Hematopoietic multipotent progenitor cell treated with erythropoietin and hydrocortisone succinate and interleukin-3 and kit ligand, for 15 days (in vitro differentiated cells): Measurements from ENCODE around the gene RTKN.
A peak's percentile ranks its signal among the peaks of the same experiment; 100 is the strongest.
"Not testable (repeated sequence)": the region's sequence is repeated elsewhere in the genome, so short reads cannot be mapped to it uniquely, and the experiment has no call there.

Experiments used
- DNase-seq: peaks from one replicate; pipeline ENCODE4 v3.0.0-alpha.2; 2015; ENCODE audit warnings: low spot score

Gene RTKN

GRCh38 chr2:74439373-74439772 is 2.4 kb downstream of the RTKN start:
- DNase-seq = no peak

- DNase-seq = no peak
These were observed 3.5 kb downstream of the RTKN start for GRCh38 chr2:74438248-74438647.

- no peak for DNase-seq
These were observed 4.7 kb downstream of the RTKN start for GRCh38 chr2:74436848-74437695.

- no peak for DNase-seq
These were observed 5.5 kb downstream of the RTKN start for GRCh38 chr2:74436111-74436805.

GRCh38 chr2:74430502-74430901 is 11.2 kb downstream of the RTKN start:
- DNase-seq = no peak

GRCh38 chr2:74429487-74430451 is 12.0 kb downstream of the RTKN start:
- no peak for DNase-seq

GRCh38 chr2:74428675-74429074 is 13.1 kb downstream of the RTKN start:
- no peak for DNase-seq

- no peak for DNase-seq
These were observed 14.2 kb downstream of the RTKN start for GRCh38 chr2:74427551-74427950.

GRCh38 chr2:74426181-74426758 is 15.5 kb downstream of the RTKN start:
- no peak for DNase-seq

- no peak for DNase-seq
These were observed 16.2 kb downstream of the RTKN start for GRCh38 chr2:74425523-74425922.

- no peak for DNase-seq
These were observed 16.7 kb downstream of the RTKN start for GRCh38 chr2:74424995-74425406.

- DNase-seq = no peak
These were observed 17.4 kb downstream of the RTKN start for GRCh38 chr2:74424139-74424992.

- no peak for DNase-seq
These were observed 18.3 kb downstream of the RTKN start for GRCh38 chr2:74423231-74424095.

- DNase-seq = peak; percentile 58
These were observed 20.4 kb downstream of the RTKN start, which contains the start of the genes C2orf81 and WDR54 for GRCh38 chr2:74421221-74421870. C2orf81 (minus strand) TSS chr2:74421619; CDS start chr2:74421560, 59 bp downstream. WDR54 (plus strand) TSS chr2:74421730; CDS start chr2:74422154, 424 bp downstream.

- DNase-seq = not testable (repeated sequence)
These were observed 21.2 kb downstream of the RTKN start for GRCh38 chr2:74420443-74421103.

GRCh38 chr2:74420006-74420405 is 21.7 kb downstream of the RTKN start:
- no peak for DNase-seq

- no peak for DNase-seq
These were observed 22.4 kb downstream of the RTKN start for GRCh38 chr2:74419345-74419744.

- no peak for DNase-seq
These were observed 23.4 kb downstream of the RTKN start for GRCh38 chr2:74418312-74418711.

- DNase-seq = no peak
These were observed 24.0 kb downstream of the RTKN start for GRCh38 chr2:74417763-74418162.
